Gastroesophageal sphincter (tissue), 3 donors: ENCODE measurements around the gene CEP44.

Experiments
- EP300 ChIP-seq: sonication (generic); formaldehyde crosslinking; IDR thresholded peaks from one replicate; pipeline ENCODE4 v1.6.1; 2017; ENCODE audit warnings: antibody characterized with exemption, mild to moderate bottlenecking
- POLR2A ChIP-seq, 2 donors: fragments of 450-650 bp; IDR thresholded peaks; one replicate each; pipeline ENCODE4 v1.6.1; 2017; ENCODE audit warnings: antibody characterized with exemption in 2 of 2, mild to moderate bottlenecking in 2 of 2, moderate library complexity in 1 of 2
- POLR2AphosphoS5 ChIP-seq: sonication (generic); formaldehyde crosslinking; IDR thresholded peaks from one replicate; pipeline ENCODE4 v1.6.1; 2017; ENCODE audit warnings: antibody characterized with exemption
- TF ChIP-seq, protein P1 (sequence below), 4 experiments: fragments of 200-600 bp in 2 of 4; fragments of 450-650 bp in 2 of 4; sonication (generic) in 1 of 4; IDR thresholded peaks; one replicate each; pipeline ENCODE4 v1.5.1; 2017 to 2019; ENCODE audit warnings: antibody characterized with exemption in 4 of 4, mild to moderate bottlenecking in 2 of 4, moderate library complexity in 2 of 4

- TF ChIP-seq, protein P1, sequence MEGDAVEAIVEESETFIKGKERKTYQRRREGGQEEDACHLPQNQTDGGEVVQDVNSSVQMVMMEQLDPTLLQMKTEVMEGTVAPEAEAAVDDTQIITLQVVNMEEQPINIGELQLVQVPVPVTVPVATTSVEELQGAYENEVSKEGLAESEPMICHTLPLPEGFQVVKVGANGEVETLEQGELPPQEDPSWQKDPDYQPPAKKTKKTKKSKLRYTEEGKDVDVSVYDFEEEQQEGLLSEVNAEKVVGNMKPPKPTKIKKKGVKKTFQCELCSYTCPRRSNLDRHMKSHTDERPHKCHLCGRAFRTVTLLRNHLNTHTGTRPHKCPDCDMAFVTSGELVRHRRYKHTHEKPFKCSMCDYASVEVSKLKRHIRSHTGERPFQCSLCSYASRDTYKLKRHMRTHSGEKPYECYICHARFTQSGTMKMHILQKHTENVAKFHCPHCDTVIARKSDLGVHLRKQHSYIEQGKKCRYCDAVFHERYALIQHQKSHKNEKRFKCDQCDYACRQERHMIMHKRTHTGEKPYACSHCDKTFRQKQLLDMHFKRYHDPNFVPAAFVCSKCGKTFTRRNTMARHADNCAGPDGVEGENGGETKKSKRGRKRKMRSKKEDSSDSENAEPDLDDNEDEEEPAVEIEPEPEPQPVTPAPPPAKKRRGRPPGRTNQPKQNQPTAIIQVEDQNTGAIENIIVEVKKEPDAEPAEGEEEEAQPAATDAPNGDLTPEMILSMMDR (IDR thresholded peaks at IDR 0.05): no peak
- TF ChIP-seq POLR2AphosphoS5: no peak
- no peak for TF ChIP-seq EP300
- TF ChIP-seq POLR2A (IDR thresholded peaks at IDR 0.05): no peak
Observed at GRCh38 chr4:174255786-174256185, 27.9 kb upstream of the CEP44 start.
